Measurements from ENCODE around the gene NKG7. TPM values are rescaled to one million over a fixed set of nuclear protein-coding genes. Genes with fewer than 3 reads are reported as not detected.
"Not testable (repeated sequence)": the region's sequence is repeated elsewhere in the genome, so short reads cannot be mapped to it uniquely, and the experiment has no call there.

NKG7 gene, protein sequence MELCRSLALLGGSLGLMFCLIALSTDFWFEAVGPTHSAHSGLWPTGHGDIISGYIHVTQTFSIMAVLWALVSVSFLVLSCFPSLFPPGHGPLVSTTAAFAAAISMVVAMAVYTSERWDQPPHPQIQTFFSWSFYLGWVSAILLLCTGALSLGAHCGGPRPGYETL
- total RNA-seq: not detected in 2 replicates

DNA sequence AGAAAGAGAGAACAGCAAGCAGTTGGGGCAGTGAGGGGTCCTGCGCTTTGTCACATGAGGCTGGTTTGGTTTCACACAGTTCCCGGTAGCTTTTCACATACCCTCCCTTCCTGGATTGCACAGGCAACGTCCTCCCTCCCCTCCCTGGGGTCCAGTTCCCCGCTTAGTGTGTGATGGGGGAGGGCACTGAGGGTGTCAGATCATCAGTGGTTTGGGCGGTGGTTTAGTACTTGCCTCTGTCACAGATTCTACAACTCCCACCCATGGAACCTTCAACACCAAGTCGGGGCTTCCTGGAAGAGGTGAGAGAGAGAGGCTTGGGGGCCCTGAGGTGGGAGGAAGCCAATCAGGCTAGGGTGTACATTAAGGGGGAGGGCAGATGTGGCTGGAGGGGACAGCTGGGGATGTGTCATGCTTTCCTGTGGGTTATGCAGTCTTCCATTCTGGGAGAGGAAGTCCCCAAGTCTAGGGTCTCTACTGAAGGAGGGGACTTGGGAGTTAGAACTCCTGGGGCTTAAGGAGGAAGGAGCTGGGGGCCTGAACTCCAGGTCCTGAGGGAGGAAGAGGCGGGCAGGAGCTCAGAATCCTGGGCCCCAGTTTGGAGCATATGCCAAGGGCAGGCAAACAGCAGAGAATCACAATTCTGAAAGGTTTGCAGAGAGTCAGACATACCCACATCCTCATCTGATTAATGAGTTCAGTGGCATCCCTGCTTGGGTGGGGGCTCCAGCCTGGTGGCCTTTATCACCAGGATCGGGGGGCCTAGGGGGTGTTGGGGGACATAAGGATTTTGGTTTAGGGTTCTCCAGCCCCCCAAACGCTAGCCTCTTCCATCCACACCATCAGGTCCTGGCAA lies at the start of gene NKG7:
Gene NKG7, minus strand, starts transcription at position 6 of the 856 bp plus-strand sequence. CDS start 119 bp downstream, outside the sequence.
- no peaks in the 10 kb centered on the region for H4K20me1 ChIP-seq (ENCODE audit: insufficient read depth, low read length)
- no peak for DNase-seq (ENCODE audit: insufficient read length, low spot score, missing footprints)
- no peaks in the 10 kb centered on the region for H3K36me3 ChIP-seq (ENCODE audit: insufficient read depth, low read length)
- peaks cover 4% of the 10 kb centered on the region for H3K4me1 ChIP-seq (ENCODE audit: insufficient read depth, low read length)
- no peaks in the 10 kb centered on the region for H3K79me2 ChIP-seq (ENCODE audit: insufficient read depth, low read length)
- H2AFZ ChIP-seq (ENCODE audit: low read length): no peak within 1 kb of the TSS
- TF ChIP-seq, protein P1, sequence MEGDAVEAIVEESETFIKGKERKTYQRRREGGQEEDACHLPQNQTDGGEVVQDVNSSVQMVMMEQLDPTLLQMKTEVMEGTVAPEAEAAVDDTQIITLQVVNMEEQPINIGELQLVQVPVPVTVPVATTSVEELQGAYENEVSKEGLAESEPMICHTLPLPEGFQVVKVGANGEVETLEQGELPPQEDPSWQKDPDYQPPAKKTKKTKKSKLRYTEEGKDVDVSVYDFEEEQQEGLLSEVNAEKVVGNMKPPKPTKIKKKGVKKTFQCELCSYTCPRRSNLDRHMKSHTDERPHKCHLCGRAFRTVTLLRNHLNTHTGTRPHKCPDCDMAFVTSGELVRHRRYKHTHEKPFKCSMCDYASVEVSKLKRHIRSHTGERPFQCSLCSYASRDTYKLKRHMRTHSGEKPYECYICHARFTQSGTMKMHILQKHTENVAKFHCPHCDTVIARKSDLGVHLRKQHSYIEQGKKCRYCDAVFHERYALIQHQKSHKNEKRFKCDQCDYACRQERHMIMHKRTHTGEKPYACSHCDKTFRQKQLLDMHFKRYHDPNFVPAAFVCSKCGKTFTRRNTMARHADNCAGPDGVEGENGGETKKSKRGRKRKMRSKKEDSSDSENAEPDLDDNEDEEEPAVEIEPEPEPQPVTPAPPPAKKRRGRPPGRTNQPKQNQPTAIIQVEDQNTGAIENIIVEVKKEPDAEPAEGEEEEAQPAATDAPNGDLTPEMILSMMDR (IDR thresholded peaks at IDR 0.05; ENCODE audit: extremely low read depth, low read depth, low read length): no peak
- no peak within 1 kb of the TSS for H3K27ac ChIP-seq (ENCODE audit: low read depth, low read length)
- H3K4me3 ChIP-seq (ENCODE audit: insufficient read depth, low read length): no peak within 1 kb of the TSS
- no peaks in the 10 kb centered on the region for H3K9me3 ChIP-seq (ENCODE audit: low read depth, low read length)
- H3K27me3 ChIP-seq (ENCODE audit: insufficient read depth, low read length): no peaks in the 10 kb centered on the region
- no peak within 1 kb of the TSS for H3K4me2 ChIP-seq (ENCODE audit: insufficient read depth, low read length)

DNA sequence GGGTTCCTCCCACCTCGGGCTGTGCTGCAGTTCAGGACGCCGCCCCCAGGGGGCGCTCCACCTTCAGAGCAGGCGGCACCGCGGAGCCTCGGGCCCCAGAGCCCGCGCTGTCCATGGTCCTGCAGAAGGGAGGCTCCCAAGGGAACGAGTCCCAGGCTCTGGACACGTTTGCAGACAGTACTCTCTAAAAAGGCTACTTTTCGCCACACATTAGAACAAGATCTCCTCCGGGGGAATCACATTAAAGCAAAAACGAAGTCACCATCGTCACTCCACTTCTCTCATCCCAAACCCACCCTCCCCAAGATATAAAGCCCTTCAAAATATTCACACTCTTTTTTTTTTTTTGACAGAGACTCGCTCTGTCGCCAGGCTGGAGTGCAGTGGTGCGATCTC lies 49.6 kb upstream of the NKG7 start:
- no peak overlapping the region for H3K4me3 ChIP-seq (ENCODE audit: insufficient read depth, low read length)
- no peak overlapping the region for H3K4me2 ChIP-seq (ENCODE audit: insufficient read depth, low read length)
- no peaks in the 10 kb centered on the region for H3K4me1 ChIP-seq (ENCODE audit: insufficient read depth, low read length)
- no peak overlapping the region for H3K27ac ChIP-seq (ENCODE audit: low read depth, low read length)
- H3K36me3 ChIP-seq (ENCODE audit: insufficient read depth, low read length): no peaks in the 10 kb centered on the region
- no peaks in the 10 kb centered on the region for H3K9me3 ChIP-seq (ENCODE audit: low read depth, low read length)
- H2AFZ ChIP-seq (ENCODE audit: low read length): no peak overlapping the region
- H4K20me1 ChIP-seq (ENCODE audit: insufficient read depth, low read length): no peaks in the 10 kb centered on the region
- peak; percentile 97 for DNase-seq (ENCODE audit: insufficient read length, low spot score, missing footprints)
- H3K27me3 ChIP-seq (ENCODE audit: insufficient read depth, low read length): no peaks in the 10 kb centered on the region
- TF ChIP-seq, protein P1 (IDR thresholded peaks at IDR 0.05; ENCODE audit: extremely low read depth, low read depth, low read length): peak; percentile 90
- no peaks in the 10 kb centered on the region for H3K79me2 ChIP-seq (ENCODE audit: insufficient read depth, low read length)

DNA sequence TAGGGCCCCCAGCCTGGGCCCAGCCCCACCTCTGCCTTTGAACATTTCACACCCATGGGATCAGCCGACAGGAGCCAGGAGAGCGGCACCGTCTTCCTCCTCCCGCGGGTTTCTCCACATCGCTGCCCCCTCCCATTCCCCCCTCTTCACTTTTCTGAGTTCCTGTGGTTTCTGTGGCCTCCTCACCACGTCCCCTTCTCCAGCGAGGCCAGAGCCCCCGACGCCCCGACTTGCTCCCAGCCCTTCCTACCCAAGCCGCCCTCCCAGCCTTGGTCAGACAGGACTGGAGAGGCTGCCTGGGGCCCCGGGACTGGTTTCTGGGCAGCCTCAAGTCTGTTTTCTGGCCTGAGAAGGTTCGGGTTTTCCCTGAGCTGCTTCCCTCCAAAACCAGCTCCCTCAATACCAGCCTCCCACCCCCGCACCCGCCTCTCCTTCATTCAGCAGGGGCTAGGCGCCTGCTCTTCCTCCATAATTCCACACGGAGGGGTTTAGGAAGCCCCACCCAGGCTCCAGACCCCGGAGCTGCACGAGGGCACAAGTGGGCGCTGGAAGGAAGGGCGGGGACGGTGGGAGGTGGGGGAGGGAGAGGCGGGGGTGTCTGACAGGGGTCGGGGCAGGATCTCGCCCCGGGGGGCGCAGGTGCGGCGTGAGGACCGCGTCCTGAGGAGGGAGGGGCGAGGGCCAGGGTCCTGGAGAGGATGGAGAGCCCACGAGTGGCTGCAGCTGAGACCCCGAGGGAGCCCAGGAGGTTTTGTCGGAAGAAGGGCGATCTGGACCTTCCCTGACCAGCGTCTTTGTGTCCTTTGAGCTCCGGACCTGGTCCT lies 49.0 kb upstream of the NKG7 start:
- no peak for DNase-seq (ENCODE audit: insufficient read length, low spot score, missing footprints)
- Histone ChIP-seq H3K79me2 (ENCODE audit: insufficient read depth, low read length) (no peaks in the 10 kb centered on the region), H3K27ac (ENCODE audit: low read depth, low read length) (no peak overlapping the region), H3K4me1 (ENCODE audit: insufficient read depth, low read length) (no peaks in the 10 kb centered on the region), H3K9me3 (ENCODE audit: low read depth, low read length) (no peaks in the 10 kb centered on the region), H4K20me1 (ENCODE audit: insufficient read depth, low read length) (no peaks in the 10 kb centered on the region), H3K4me3 (ENCODE audit: insufficient read depth, low read length) (no peak overlapping the region), H2AFZ (ENCODE audit: low read length) (no peak overlapping the region), H3K27me3 (ENCODE audit: insufficient read depth, low read length) (no peaks in the 10 kb centered on the region), H3K4me2 (ENCODE audit: insufficient read depth, low read length) (no peak overlapping the region), H3K36me3 (ENCODE audit: insufficient read depth, low read length) (no peaks in the 10 kb centered on the region)
- TF ChIP-seq, protein P1 (IDR thresholded peaks at IDR 0.05; ENCODE audit: extremely low read depth, low read depth, low read length): no peak

DNA sequence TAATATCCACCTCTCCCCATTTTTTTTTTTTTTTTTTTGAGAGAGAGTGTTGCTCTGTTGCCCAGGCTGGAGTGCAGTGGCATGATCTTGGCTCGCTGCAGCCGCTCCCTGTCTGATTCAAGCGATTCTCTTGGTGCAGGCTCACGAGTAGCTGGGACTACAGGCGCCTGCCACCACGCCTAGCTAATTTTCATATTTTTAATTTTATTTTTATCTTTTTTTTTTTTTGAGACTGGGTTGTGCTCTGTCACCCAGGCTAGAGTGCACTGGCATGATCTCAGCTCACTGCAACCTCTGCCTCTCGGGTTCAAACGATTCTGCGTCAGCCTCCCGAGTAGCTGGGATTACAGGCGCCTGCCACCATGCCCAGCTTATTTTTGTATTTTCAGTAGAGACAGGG lies 48.1 kb upstream of the NKG7 start:
- H4K20me1 ChIP-seq (ENCODE audit: insufficient read depth, low read length); H3K27me3 ChIP-seq (ENCODE audit: insufficient read depth, low read length); H3K4me3 ChIP-seq (ENCODE audit: insufficient read depth, low read length); H3K4me1 ChIP-seq (ENCODE audit: insufficient read depth, low read length); H3K9me3 ChIP-seq (ENCODE audit: low read depth, low read length); H3K27ac ChIP-seq (ENCODE audit: low read depth, low read length); H3K4me2 ChIP-seq (ENCODE audit: insufficient read depth, low read length); H3K79me2 ChIP-seq (ENCODE audit: insufficient read depth, low read length); DNase-seq (ENCODE audit: insufficient read length, low spot score, missing footprints); H2AFZ ChIP-seq (ENCODE audit: low read length); H3K36me3 ChIP-seq (ENCODE audit: insufficient read depth, low read length): not testable (repeated sequence)
